GM12874 (cell line): ENCODE measurements around the gene TNIK.

ENCODE experiments used
- TF ChIP-seq, protein P1 (sequence below): IDR thresholded peaks from 2 replicates; pipeline ENCODE4 v1.5.1; 2011; ENCODE audit warnings: low read depth, mild to moderate bottlenecking, control low read depth, low read length, moderate library complexity; ENCODE audit not compliant: insufficient read depth

Gene TNIK

DNA sequence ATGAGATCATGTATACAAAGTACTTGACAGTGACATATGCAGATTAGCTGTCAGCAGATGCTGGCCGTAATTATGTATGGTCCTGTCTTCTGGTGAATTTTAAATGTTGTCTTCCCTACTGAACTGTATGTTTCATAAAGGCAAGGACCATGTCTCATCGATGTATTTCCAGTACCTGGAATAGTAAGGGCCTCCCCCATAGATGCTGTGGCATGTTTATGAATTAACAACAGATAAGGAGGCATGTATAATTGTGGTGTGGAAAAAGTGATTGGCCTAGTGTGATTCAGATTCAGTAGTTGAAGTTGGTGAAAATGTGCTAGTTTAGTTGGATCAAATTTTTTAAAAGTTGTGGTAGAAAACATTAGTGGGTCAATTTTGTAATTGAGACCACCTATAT is 231.0 kb downstream of the TNIK start:
- TF ChIP-seq, protein P1, sequence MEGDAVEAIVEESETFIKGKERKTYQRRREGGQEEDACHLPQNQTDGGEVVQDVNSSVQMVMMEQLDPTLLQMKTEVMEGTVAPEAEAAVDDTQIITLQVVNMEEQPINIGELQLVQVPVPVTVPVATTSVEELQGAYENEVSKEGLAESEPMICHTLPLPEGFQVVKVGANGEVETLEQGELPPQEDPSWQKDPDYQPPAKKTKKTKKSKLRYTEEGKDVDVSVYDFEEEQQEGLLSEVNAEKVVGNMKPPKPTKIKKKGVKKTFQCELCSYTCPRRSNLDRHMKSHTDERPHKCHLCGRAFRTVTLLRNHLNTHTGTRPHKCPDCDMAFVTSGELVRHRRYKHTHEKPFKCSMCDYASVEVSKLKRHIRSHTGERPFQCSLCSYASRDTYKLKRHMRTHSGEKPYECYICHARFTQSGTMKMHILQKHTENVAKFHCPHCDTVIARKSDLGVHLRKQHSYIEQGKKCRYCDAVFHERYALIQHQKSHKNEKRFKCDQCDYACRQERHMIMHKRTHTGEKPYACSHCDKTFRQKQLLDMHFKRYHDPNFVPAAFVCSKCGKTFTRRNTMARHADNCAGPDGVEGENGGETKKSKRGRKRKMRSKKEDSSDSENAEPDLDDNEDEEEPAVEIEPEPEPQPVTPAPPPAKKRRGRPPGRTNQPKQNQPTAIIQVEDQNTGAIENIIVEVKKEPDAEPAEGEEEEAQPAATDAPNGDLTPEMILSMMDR = no peak

DNA sequence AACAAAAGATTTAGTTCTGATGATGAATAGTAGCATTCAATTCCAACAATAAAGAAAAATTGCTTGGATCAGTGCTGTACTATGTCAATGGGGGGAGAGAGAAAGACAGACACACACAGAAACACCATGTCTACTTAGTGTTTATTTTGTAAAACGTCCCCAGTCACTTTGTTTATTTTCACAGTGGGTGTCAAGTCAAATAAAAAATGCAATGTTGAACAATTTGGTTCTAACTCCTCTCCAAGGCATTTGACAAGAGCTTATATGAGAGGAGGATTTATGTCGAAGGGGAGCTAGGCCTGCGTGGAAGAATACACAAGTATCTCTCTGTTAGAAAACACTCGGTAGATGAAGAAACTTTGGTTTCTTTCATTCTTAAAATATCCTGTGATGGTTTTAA is 232.0 kb downstream of the TNIK start:
- TF ChIP-seq, protein P1 = no peak

DNA sequence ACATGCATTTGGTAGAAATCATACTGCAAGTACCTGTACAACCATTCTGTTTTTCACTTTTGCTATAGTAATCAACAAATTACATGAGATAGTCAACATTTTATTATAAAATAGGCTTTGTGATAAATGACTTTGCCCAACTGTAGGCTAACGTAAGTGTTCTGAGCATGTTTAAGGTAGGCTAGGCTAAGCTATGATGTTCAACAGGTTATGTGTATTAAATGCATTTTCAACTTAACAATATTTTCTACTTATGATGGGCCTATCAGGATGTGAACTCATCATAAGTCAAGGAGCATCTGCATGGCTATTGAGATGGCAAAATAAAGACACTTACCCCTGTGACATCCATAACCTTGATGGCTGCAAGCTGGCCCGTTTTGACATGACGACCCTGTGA is 232.4 kb downstream of the TNIK start:
- TF ChIP-seq, protein P1 = no peak

DNA sequence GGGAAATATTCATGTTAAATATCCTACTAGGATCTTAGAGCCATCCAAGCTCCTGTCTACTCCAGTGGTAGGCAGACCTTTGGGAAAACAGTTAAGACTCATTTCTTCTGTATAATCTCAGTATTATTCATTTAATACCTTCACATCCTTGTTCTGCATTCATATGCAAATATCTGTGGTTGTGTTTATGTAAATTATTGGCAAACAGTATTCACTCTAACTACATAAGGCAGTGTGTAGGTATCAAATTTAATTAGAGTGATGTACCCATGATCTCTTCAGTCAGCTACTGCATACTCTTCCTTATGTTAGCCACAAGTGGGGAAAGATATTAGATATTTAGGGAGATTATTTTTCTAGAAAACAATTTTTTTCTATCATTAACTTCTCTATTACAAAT is 232.8 kb downstream of the TNIK start:
- TF ChIP-seq, protein P1 = no peak

GRCh38 chr3:171226794-171227193 is 233.4 kb downstream of the TNIK start:
- TF ChIP-seq, protein P1 = no peak

DNA sequence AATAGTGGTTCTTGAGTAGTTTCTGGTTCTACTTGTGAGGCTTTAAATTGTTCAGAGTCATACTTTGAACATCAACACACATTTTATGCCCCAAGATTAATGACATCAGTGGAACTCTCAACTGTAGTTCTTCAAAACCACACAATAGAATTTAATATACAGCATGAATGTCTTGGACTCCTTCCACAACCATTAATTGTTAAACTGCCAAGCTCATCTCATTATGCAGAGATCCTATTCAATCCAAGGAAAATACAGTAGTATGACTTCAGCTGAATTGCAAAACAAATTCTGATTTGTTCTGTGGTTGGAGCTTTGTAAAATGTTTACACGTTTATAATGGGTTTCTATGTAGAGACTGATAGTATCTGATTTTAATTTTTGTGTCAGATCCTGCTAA is 234.5 kb downstream of the TNIK start:
- TF ChIP-seq, protein P1 = no peak

DNA sequence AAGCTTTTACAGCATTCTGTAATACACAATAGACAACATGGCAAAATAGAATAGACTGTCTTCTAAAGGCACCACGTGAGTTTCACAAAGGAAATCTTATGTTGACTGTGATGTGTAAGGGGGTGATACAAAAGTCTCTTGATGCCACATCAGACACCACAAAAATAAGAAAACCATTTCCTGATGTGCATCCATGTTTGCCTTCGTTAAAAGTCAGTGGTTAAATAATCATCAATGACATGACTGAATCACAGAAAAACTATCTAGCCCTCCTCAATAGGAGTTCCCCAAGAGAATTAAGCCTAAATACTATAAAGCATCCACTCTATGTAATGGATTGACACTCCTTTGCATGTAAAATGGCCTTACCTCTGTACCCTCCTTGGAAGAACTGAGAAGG is 235.0 kb downstream of the TNIK start:
- TF ChIP-seq, protein P1 = no peak

DNA sequence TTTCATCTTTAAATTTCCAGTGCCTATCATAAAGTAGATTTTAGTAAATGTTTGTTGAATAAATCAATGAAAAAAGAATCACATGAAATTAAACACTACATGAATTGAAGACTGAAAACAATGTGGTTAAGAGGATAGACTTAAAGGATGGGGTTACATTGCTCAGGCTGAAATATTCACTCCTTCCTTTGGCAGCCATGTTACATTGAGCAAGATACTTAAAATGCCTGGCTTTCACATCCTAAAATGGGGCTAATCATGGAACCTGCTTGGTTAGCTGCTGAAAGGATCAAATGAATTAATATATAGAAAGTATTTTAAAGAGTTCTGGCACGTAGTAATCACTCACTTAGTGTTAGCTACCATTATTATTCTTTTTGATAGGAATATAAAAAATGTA is 236.8 kb downstream of the TNIK start:
- TF ChIP-seq, protein P1 = no peak
